PC-3 (cell line): ENCODE results near the gene LTB4R2. TPM values are rescaled to one million over a fixed set of nuclear protein-coding genes. Genes with fewer than 3 reads are reported as not detected.

Experiments
- ATAC-seq: fragments of 200-7000 bp; cut with Tn5 transposase; 2 replicates; pipeline ENCODE4 v1.9.1; 2020; ENCODE audit warnings: mild to moderate bottlenecking, moderate library complexity
- BruUV-seq: library from RNA; stranded (reverse); fragments of 400-500 nt; replicated peaks from 2 replicates; lab custom pipeline; 2021; lab: Mats Ljungman, UMichigan
- CTCF ChIA-PET: fragments of 300-600 bp; sonication (Branson Sonifier 250); formaldehyde crosslinking; loops from one replicate; lab custom pipeline; 2022; ENCODE audit warnings: antibody characterized with exemption; lab: Charles Lee
- POLR2A ChIA-PET: fragments of 300-600 bp; sonication (Branson Sonifier 250); formaldehyde crosslinking; loops from one replicate; lab custom pipeline; 2022; ENCODE audit warnings: antibody characterized with exemption; ENCODE audit not compliant: unreplicated experiment; lab: Charles Lee
- DNase-seq: peaks from one replicate; pipeline ENCODE4 v3.0.0-alpha.2; 2015
- H2AFZ ChIP-seq: fragments of 300-600 bp; sonication (generic); 2 replicates; pipeline ENCODE4 v1.6.0; 2016; ENCODE audit warnings: antibody characterized with exemption, low read length
- H3F3A ChIP-seq: fragments of 300-600 bp; sonication (generic); one replicate; pipeline ENCODE4 v1.6.0; 2017; ENCODE audit warnings: antibody characterized with exemption, low read length, control low read depth, mild to moderate bottlenecking; ENCODE audit not compliant: unreplicated experiment
- H3K27ac ChIP-seq: fragments of 300-600 bp; sonication (generic); 2 replicates; pipeline ENCODE4 v1.5.1; 2016; ENCODE audit warnings: mild to moderate bottlenecking, low read length
- H3K27me3 ChIP-seq: fragments of 300-600 bp; sonication (generic); 2 replicates; pipeline ENCODE4 v1.6.1; 2016; ENCODE audit warnings: low read length, mixed read lengths
- H3K36me3 ChIP-seq: fragments of 300-600 bp; sonication (generic); 2 replicates; pipeline ENCODE4 v1.6.1; 2016; ENCODE audit warnings: low read depth, mixed run types, low read length, mixed read lengths
- H3K4me1 ChIP-seq: fragments of 300-600 bp; sonication (generic); 2 replicates; pipeline ENCODE4 v1.5.1; 2016; ENCODE audit warnings: low read length; ENCODE audit not compliant: insufficient read depth
- H3K4me2 ChIP-seq: fragments of 300-600 bp; sonication (generic); 2 replicates; pipeline ENCODE4 v1.6.0; 2016; ENCODE audit warnings: low read length
- H3K4me3 ChIP-seq: fragments of 300-600 bp; sonication (generic); 2 replicates; pipeline ENCODE4 v1.5.1; 2016; ENCODE audit warnings: mild to moderate bottlenecking, low read length, mixed read lengths
- H3K79me2 ChIP-seq: fragments of 300-600 bp; sonication (generic); 2 replicates; pipeline ENCODE4 v1.6.1; 2017; ENCODE audit warnings: low read length, mixed read lengths
- H3K9ac ChIP-seq: fragments of 300-600 bp; sonication (generic); 2 replicates; pipeline ENCODE4 v1.6.0; 2016; ENCODE audit warnings: mild to moderate bottlenecking, low read length
- H3K9me2 ChIP-seq: fragments of 300-600 bp; sonication (generic); replicated peaks from 2 replicates; pipeline ENCODE4 v1.6.1; 2016; ENCODE audit warnings: mixed run types, low read length, mixed read lengths
- H3K9me3 ChIP-seq: fragments of 300-600 bp; sonication (generic); 2 replicates; pipeline ENCODE4 v1.6.1; 2016; ENCODE audit warnings: low read length, mixed read lengths
- H4K20me1 ChIP-seq: fragments of 300-600 bp; sonication (generic); 2 replicates; pipeline ENCODE4 v1.6.1; 2016; ENCODE audit warnings: low read length, mixed read lengths
- EZH2 ChIP-seq: fragments of 300-600 bp; sonication (generic); IDR thresholded peaks from one replicate; pipeline ENCODE4 v1.6.1; 2017; ENCODE audit warnings: antibody characterized with exemption, mild to moderate bottlenecking, low read length; ENCODE audit not compliant: unreplicated experiment
- EZH2phosphoT487 ChIP-seq: fragments of 300-600 bp; sonication (generic); IDR thresholded peaks from 2 replicates; pipeline ENCODE4 v1.6.1; 2018; ENCODE audit warnings: mild to moderate bottlenecking, antibody characterized with exemption, low read length, borderline replicate concordance
- intact Hi-C: fragments of 100-400 bp; cut with micrococcal nuclease; formaldehyde crosslinking; loops from 2 replicates; pipeline ENCODE4 v1.9.0; 2023
- total RNA-seq: library from RNA; depleted of rRNA; stranded (reverse); fragments of >200 nt; gene quantifications from 2 replicates; pipeline ENCODE4 v1.2.3, GENCODE V29; 2014
- TF ChIP-seq, protein P1 (sequence below): fragments of 300-600 bp; sonication (generic); conservative IDR thresholded peaks from 2 replicates; pipeline ENCODE4 v1.5.1; 2017; ENCODE audit warnings: antibody characterized with exemption, low read depth, mild to moderate bottlenecking, low read length

The LTB4R2 gene
- total RNA-seq, 1 experiment from 2014 or later: 9.3 TPM

DNA sequence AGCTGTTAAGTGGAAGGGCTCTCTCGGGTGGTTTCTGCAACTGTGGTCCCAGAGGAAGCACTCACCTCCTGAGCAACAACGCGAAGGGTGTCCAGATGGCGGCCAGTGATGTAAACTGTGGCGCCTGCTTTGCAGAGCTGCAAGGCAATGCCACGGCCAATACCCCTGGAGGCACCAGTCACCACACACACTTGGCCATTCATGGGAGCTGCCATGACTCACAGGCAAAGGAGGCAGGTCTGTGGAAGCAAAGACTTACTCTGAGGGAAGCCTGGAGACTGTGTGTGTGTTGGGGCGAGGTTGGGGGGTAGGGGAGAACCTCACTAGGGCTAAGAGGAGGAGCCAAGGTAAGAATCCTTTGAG lies 11.1 kb upstream of the LTB4R2 start:
- ChIA-PET CTCF (interaction anchor here (0.6 to 3.1 kb wide), 4 partner anchors 9 to 133 kb away, joined by 3 to 55 read pairs (median 4); partner anchors contain the start of genes CIDEB, RABGGTA and TINF2), POLR2A (interaction anchor here (0.5 to 1.0 kb wide), 2 partner anchors 57 to 87 kb away, joined by 4 to 5 read pairs; partner anchors contain the start of gene TINF2)
- TF ChIP-seq EZH2 (no peak), EZH2phosphoT487 (no peak)
- TF ChIP-seq, protein P1, sequence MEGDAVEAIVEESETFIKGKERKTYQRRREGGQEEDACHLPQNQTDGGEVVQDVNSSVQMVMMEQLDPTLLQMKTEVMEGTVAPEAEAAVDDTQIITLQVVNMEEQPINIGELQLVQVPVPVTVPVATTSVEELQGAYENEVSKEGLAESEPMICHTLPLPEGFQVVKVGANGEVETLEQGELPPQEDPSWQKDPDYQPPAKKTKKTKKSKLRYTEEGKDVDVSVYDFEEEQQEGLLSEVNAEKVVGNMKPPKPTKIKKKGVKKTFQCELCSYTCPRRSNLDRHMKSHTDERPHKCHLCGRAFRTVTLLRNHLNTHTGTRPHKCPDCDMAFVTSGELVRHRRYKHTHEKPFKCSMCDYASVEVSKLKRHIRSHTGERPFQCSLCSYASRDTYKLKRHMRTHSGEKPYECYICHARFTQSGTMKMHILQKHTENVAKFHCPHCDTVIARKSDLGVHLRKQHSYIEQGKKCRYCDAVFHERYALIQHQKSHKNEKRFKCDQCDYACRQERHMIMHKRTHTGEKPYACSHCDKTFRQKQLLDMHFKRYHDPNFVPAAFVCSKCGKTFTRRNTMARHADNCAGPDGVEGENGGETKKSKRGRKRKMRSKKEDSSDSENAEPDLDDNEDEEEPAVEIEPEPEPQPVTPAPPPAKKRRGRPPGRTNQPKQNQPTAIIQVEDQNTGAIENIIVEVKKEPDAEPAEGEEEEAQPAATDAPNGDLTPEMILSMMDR: no peak
- Histone ChIP-seq H3K4me3 (peak overlapping the region; percentile 93), H3F3A (no peaks in the 10 kb centered on the region), H3K4me2 (peak overlapping the region; percentile 89), H3K36me3 (peaks cover 43% of the 10 kb centered on the region), H3K9ac (peak overlapping the region; percentile 82), H2AFZ (peak overlapping the region; percentile 92), H3K79me2 (peaks cover 42% of the 10 kb centered on the region), H3K27ac (peak overlapping the region; percentile 71), H3K9me3 (no peaks in the 10 kb centered on the region), H3K27me3 (no peaks in the 10 kb centered on the region), H3K4me1 (peaks cover 36% of the 10 kb centered on the region), H4K20me1 (no peaks in the 10 kb centered on the region), H3K9me2 (no peaks in the 10 kb centered on the region)
- ATAC-seq: peak; percentile 73
- no TSS peak for BruUV-seq
- intact Hi-C loops: loop anchor here (5.0 kb wide), 1 partner anchor 82 kb away; the partner anchor contains the start of gene MDP1
- peak; percentile 87 for DNase-seq

GRCh38 chr14:24299255-24300191 lies 10.4 kb upstream of the LTB4R2 start, which contains the start of the genes DHRS1 and NOP9:
Gene DHRS1 (minus strand): TSS chr14:24299780. CDS start chr14:24299106, 674 bp downstream.
Gene NOP9 (plus strand): TSS chr14:24299850. CDS start chr14:24299955, 105 bp downstream.
- peak; percentile 95 for DNase-seq
- peaks cover 36% of the 10 kb centered on the region for H3K4me1 ChIP-seq
- POLR2A ChIA-PET: interaction anchor here (0.5 to 1.0 kb wide), 3 partner anchors 57 to 87 kb away, joined by 4 to 7 read pairs (median 5); partner anchors contain the start of gene TINF2
- ATAC-seq: peak; percentile 65
- TSS peak; percentile 75 for BruUV-seq
- H3K9ac ChIP-seq: peak within 1 kb of the TSS; percentile 82
- H2AFZ ChIP-seq: peak within 1 kb of the TSS; percentile 92
- CTCF ChIA-PET: interaction anchor here (0.7 to 3.1 kb wide), 3 partner anchors 9 to 57 kb away, joined by 4 to 55 read pairs (median 5); partner anchors contain the start of genes CIDEB, RABGGTA and TINF2
- no peaks in the 10 kb centered on the region for H3K27me3 ChIP-seq
- intact Hi-C loops: loop anchor here (5.0 kb wide), 1 partner anchor 82 kb away; the partner anchor contains the start of gene MDP1
- no peaks in the 10 kb centered on the region for H3K9me3 ChIP-seq
- H3F3A ChIP-seq: no peaks in the 10 kb centered on the region
- H3K79me2 ChIP-seq: peaks cover 42% of the 10 kb centered on the region
- peak within 1 kb of the TSS; percentile 89 for H3K4me2 ChIP-seq
- peaks cover 48% of the 10 kb centered on the region for H3K36me3 ChIP-seq
- no peaks in the 10 kb centered on the region for H3K9me2 ChIP-seq
- TF ChIP-seq, protein P1: no peak
- TF ChIP-seq EZH2phosphoT487 (no peak), EZH2 (no peak)
- H4K20me1 ChIP-seq: no peaks in the 10 kb centered on the region
- peak within 1 kb of the TSS; percentile 71 for H3K27ac ChIP-seq
- H3K4me3 ChIP-seq: peak within 1 kb of the TSS; percentile 93
